ENCODE measurements around the gene ARL6.
"Not testable (repeated sequence)": the region's sequence is repeated elsewhere in the genome, so short reads cannot be mapped to it uniquely, and the experiment has no call there.

The ARL6 gene

DNA sequence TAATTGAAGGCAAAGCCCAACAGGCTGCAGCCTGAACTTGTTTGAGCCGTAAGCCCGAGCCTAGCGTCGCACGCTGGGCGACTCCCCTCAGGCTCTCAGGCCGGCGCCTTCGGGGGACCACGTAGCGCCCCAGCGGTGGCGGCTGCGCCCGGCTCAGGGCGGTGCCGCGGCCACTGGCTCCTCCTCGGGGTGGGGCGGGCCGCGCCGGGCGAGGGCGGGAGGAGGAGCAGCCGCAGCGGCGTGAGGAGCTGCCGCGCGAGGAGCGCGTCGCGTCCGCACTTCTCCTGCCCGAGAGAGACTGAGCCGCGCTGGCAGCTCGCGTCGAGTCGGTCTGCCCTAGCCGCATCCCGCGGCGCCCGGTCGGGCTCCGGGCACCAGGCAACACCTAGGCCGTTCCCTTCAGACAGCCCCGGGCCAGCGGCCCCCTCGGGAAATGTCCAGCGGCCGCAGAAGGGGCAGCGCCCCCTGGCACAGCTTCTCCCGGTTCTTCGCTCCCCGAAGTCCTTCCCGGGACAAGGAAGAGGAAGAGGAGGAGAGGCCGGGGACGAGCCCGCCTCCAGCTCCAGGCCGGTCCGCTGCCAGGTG lies 57.3 kb downstream of the ARL6 start, which contains the start of gene CRYBG3:
Gene CRYBG3 (plus strand): TSS at position 238 of the 585 bp plus-strand sequence. CDS start 196 bp downstream, at position 434.
- DNase-seq (ENCODE audit: low read depth in 2 of 2), result peak; percentile 54 to 78

DNA sequence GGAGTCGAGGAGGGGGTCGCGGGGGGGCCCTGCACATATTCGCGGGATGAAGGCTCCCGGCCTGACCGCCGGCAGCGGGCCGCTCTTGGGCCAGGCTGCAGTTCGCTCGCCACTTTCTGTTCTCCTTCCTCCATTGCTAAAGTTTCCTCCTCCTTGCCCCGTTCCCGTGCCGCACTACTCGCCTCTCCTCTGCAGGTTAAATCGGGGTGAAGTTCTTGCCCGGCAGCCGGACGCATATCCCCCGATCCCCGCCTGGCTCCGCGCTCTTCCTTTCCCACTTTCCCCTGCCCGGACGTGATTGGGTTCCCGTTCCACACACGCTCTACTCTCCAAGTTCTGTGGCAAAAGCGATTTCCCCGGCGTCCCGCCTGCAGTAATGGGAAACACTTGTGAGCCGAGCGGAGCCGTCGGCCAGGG lies 57.8 kb downstream of the ARL6 start:
- DNase-seq (ENCODE audit: low read depth in 2 of 2), result no peak

DNA sequence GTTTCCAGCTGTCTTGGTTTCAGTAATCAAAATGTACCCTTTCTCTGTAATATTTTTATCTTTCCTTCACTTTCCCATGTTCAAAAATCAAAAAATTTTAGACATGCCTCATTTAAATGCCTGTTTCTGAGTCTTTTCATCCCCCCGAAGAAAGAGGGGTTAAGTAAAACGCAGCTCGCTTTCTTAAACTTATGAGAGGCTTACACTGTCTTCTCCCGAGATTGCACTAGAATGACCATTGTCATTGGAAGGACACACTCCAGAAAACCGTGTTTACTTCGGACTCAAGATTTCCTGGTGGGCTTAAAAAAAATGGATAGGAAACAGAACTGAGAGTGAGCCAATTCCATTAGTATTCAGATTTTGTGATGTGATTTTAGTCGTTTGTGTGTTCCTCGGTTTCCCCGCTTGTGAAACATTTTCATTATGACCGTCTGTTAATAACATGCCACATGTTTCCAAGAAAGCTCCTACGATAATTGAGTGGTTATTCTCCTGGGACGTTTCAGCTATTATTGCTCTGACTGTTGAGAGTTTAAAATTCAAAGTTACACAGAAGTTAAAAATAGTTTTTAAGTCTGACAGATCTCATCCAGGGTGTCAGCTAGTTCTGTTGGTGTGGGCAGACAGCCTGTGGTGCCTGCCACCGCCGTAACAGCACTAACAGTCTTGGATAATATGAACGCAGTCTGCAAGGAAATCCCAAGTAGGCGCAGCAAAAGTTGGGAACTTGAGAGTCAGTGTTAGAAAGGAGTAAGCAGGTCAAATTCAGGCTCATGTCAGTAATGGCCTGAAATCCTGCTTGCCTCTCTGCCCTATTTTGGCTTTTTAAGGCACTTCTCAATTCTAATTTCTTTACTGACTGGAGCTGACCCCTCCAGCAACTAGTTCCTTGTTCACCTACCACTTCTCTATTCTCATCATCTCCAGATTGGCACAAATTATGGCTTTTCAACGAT lies 58.8 kb downstream of the ARL6 start:
- DNase-seq (ENCODE audit: low read depth in 2 of 2), result no peak

DNA sequence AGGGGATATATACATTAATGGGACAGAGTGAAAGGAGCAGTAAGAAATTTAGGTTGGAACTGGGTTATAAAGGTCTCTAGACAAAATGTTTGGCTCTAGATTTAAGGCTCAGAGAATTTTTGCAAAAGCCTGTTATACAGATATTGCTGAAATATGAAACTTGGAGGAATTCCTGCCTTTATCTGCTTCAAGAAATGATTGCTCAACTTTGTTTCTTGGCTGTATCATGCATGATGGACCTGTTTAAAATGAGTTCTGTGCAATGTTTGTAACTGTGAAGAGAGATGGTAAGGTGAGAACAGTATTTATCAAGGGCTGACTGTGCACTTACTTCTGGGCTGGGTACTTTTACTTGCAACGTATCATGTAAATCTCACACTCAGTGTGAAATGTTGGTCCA lies 60.5 kb downstream of the ARL6 start:
- DNase-seq (ENCODE audit: low read depth in 2 of 2), result no peak

DNA sequence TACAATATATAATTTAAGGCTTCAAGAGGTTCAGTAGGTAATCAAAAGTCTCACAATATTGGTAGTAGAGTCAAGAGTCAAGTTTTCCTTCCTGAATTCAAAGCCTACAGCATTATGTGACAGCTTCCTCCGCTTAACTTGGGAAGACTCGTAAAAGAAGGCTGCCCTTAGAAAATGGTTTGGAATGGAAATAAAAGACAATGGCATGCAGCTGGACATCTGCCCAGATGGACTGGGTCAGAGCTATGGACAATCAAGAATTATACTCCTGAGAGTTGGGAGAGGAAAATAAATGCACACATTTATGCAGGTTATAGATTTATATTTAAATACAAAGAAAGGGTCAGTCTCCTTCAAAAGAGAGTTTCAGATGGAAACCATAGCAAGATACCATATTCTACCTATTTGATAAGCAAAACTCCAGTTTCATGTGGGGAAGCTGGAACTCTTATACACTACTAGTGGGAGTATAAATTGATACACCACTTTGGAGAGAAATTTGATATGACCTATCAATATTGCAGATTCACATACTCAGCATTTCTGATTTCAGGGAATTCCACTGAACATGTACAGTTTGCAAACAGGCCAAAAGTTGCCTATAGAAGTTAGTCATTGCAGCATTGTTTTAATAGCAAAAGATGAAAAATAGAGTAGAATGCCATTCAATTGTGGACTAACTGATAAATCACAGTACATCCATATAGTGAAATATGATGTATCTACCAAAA lies 63.3 kb downstream of the ARL6 start:
- no peak for DNase-seq (ENCODE audit: low read depth in 2 of 2)

DNA sequence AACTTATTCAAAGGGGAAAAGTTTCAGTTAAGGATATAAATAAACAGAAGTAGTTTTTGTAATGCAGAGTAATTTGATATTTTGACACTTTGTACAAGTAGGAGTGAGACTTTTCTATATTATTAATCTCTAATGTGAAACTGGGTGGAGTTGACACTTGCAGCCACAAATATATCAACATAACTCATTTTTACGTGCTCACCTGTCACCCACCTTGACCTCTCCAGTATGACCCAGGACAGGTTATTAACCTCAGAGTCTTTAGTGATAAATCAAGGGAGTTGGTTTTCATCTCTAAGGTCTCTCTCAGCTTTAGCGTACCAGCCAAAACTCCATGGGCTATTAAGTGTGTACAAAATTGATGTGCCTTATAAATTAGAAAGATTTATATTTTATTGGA lies 64.6 kb downstream of the ARL6 start:
- no peak for DNase-seq (ENCODE audit: low read depth in 2 of 2)

DNA sequence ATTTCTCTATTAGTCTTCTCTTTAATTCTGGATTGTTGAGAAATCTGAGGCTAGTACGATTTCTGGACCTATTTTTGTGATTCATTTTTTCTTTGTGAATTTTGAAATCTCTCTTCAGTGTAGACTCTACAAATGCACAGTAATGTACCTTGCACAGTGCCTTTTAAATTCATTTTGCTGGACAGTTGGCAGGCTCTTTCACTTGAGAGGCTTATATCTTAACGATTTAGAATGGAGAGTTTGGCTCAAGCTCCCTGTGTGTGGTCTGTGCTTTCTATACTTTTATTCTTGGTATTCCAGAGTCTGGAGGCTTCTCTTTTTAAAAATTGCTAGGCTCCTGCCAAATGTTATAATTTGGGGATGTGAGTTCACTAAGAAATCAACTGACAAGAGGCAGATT lies 66.1 kb downstream of the ARL6 start:
- DNase-seq (ENCODE audit: low read depth in 2 of 2), result no peak

DNA sequence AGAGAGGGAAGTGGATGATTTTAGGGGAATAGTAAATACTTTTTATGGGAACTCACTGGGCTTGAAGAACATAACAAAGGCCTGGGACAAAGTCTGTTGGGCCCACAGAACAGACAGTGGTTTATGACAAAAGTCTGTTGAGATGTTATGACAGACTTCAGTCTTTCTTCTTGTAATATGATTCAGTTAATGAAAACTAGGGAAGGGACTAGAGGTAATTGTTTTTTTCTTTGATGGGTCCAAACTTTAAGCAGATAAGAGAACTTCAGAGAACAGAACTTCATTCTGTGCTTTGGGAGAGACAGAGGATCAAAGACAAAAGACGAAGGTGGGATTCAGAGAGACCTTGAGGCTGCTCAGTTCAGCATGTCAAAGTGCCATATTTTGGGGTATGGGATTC lies 66.6 kb downstream of the ARL6 start:
- no peak for DNase-seq (ENCODE audit: low read depth in 2 of 2)

DNA sequence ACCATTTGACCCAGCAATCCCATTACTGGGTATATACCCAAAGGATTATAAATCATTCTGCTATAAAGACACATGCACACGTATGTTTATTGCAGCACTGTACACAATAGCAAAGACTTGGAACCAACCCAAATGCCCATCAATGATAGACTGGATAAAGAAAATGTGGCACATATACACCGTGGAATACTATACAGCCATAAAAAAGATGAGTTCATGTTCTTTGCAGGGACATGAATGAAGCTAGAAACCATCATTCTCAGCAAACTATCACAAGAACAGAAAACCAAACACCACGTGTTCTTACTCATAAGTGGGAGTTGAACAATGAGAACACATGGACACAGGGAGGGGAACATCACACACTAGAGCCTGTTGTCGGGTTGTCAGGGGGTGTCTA lies 68.6 kb downstream of the ARL6 start:
- DNase-seq (ENCODE audit: low read depth in 2 of 2), result not testable (repeated sequence)

DNA sequence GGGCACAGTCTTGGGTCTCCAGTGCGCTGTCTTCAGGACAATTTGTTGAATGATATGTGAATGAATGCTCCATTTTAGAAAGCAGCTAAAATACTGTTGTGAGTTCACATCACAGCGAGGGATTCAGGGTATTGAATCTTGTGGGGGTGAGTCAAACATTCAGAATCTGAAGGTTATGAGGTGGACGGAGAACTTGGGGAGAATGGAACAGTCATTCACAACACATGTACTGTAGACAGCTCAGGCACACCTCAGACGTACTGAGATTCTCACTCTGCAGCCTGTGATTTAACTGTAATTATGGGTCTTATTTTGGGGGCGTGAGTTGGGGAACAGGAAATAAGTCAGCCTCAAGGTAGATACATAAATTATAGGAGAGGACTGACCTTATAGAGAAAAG lies 71.2 kb downstream of the ARL6 start:
- no peak for DNase-seq (ENCODE audit: low read depth in 2 of 2)

DNA sequence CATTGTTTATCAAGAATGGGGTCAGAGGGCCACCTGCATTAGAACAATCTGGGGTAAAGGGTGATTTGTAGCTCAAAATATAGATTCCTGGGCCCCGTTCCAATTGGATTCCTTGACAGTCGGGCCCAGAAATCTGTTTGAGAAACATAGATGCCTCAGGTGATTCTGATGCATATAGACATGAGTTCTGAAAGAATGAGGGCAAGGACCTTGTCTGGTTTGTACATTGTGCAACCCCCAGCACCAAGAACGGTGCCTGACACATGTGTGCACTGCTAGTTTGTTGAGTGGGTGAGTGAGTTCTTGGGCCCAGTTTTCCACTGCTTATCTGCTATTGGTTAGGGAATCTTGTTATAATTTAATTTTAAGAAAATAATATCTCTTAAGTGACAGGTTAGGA lies 73.8 kb downstream of the ARL6 start:
- no peak for DNase-seq (ENCODE audit: low read depth in 2 of 2)

DNA sequence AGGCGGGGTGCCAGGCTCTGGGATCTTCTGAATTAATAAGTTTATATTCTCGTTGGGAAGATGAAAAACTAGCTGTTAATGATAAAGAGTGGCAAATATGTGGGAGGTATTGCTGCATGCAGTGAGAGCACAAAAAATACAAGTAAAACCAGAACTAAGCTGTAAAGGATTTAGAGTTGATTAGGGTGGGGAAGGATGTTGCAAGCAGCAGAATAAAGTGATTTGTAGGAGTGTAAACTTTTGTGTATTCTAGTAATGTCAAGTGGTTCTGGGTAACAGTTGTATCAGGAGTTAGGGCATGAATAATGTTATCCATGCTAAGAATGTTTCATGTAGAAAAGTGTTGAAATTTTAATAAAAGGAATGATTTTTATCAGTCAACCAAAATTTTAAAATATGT lies 75.4 kb downstream of the ARL6 start:
- DNase-seq (ENCODE audit: low read depth in 2 of 2), result no peak

DNA sequence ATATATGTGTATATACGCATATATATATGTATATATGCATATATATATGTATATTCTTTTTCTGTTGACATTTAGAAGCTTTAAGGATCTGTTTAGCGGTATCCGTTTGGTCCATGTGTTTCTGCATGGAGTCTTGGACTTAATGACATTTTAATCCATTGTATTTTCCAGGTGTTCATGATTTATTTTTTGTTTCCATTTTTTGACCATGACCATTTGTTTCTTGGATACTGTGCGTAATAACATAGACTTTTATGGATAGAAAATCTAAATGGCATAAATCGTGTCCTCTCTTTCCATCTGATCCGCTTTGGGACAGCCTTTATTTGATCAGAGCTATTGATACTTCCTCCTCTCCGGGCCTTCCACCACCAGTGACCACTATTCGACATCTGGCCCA lies 76.7 kb downstream of the ARL6 start:
- no peak for DNase-seq (ENCODE audit: low read depth in 2 of 2)

DNA sequence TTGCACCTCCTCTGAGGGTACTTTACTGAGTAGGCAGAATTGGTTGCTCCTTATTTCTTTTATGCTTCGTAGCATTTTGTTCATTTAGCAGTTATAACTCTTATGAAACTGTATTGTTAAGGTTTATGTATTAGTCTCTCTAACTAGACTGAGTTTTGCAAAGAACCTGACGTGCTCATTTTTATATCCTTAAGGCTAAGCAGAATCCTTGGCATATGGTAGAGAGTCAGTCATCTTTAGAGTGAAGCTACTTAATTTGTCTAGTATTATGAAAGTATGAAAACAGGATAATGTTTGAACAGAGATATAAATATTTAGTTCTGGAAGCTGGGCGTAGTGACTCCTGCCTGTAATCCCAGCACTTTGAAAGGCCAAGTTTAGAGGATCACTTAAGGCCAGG lies 77.4 kb downstream of the ARL6 start:
- DNase-seq (ENCODE audit: low read depth in 2 of 2), result no peak

DNA sequence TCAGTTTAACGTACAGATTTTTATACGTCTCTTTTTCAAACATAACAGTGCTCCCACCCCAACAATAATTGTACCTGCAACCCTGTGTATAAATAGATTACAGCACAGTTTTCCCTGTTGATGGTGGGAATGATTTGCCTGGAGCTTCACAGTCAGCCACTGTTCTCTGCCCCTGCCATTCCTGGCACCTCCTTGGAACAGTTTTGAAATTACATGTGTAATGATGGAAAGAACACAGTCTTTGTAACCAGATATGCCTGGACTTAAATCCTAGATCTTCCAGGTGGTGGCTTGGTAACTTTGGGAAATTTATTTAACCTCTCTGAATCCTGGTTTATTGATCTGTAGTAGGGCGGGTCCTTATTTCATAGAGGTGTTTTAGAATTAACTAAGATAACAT lies 84.2 kb downstream of the ARL6 start:
- DNase-seq (ENCODE audit: low read depth in 2 of 2), result no peak
